Caco-2 (cell line): ENCODE measurements around the gene BTAF1. TPM values are rescaled to one million over a fixed set of nuclear protein-coding genes. Genes with fewer than 3 reads are reported as not detected.
A peak's percentile ranks its signal among the peaks of the same experiment; 100 is the strongest.

Experiments used
- BruUV-seq: library from RNA; stranded (reverse); fragments of 400-500 nt; replicated peaks from 2 replicates; lab custom pipeline; 2021; lab: Mats Ljungman, UMichigan
- CTCF ChIA-PET: fragments of 300-600 bp; sonication (Branson Sonifier 250); formaldehyde crosslinking; loops from one replicate; lab custom pipeline; 2022; ENCODE audit warnings: antibody characterized with exemption; lab: Charles Lee
- POLR2A ChIA-PET: fragments of 300-600 bp; sonication (Branson Sonifier 250); formaldehyde crosslinking; loops from one replicate; lab custom pipeline; 2022; ENCODE audit warnings: antibody characterized with exemption; lab: Charles Lee
- DNase-seq, 2 experiments: peaks; one replicate each; pipeline versions ENCODE4 v3.0.0 to v3.0.0-alpha.2; 2020 to 2022
- H3K27me3 ChIP-seq: replicated peaks from 2 replicates; pipeline ENCODE4 v1.6.0; 2011; ENCODE audit warnings: low read length; ENCODE audit not compliant: control insufficient read depth, insufficient read depth
- H3K36me3 ChIP-seq: 2 replicates; pipeline ENCODE4 v1.5.1; 2011; ENCODE audit warnings: low read length; ENCODE audit not compliant: control insufficient read depth, insufficient read depth
- H3K4me1 ChIP-seq: fragments of 250-450 bp; sonication (Bioruptor Pico); 2 replicates; pipeline ENCODE4 v1.5.1; 2020; ENCODE audit warnings: mild to moderate bottlenecking
- H3K4me3 ChIP-seq: 2 replicates; pipeline ENCODE4 v1.5.1; 2011; ENCODE audit warnings: low read depth, mild to moderate bottlenecking, control low read depth, low read length
- H3K9me3 ChIP-seq: fragments of 250-450 bp; sonication (Bioruptor Pico); 2 replicates; pipeline ENCODE4 v1.5.1; 2020; ENCODE audit warnings: mild to moderate bottlenecking, moderate library complexity
- H3K27ac Mint-ChIP-seq: one replicate; pipeline ENCODE4 v1.8.0; 2022; ENCODE audit warnings: mixed read lengths; ENCODE audit not compliant: unreplicated experiment
- H3K27me3 Mint-ChIP-seq: one replicate; pipeline ENCODE4 v1.8.0; 2022; ENCODE audit warnings: mixed read lengths; ENCODE audit not compliant: insufficient read depth, unreplicated experiment
- H3K36me3 Mint-ChIP-seq: one replicate; pipeline ENCODE4 v1.8.0; 2022; ENCODE audit warnings: mild to moderate bottlenecking, mixed read lengths; ENCODE audit not compliant: insufficient read depth, unreplicated experiment
- H3K4me1 Mint-ChIP-seq: one replicate; pipeline ENCODE4 v1.8.0; 2022; ENCODE audit warnings: low read depth, mixed read lengths; ENCODE audit not compliant: unreplicated experiment
- H3K4me3 Mint-ChIP-seq: one replicate; pipeline ENCODE4 v1.8.0; 2022; ENCODE audit warnings: mild to moderate bottlenecking, moderate library complexity, mixed read lengths; ENCODE audit not compliant: unreplicated experiment
- H3K9me3 Mint-ChIP-seq: one replicate; pipeline ENCODE4 v1.8.0; 2022; ENCODE audit warnings: mixed read lengths; ENCODE audit not compliant: unreplicated experiment
- intact Hi-C: fragments of 100-400 bp; cut with micrococcal nuclease; formaldehyde crosslinking; loops from one replicate; pipeline ENCODE4 v1.10.0; 2022; ENCODE audit not compliant: unreplicated experiment
- total RNA-seq: library from RNA; stranded (reverse); gene quantifications from 2 replicates; pipeline ENCODE4 v1.2.3, GENCODE V29; 2022
- TF ChIP-seq, protein P1 (sequence below), 2 experiments: fragments of 200-600 bp in 1 of 2; IDR thresholded peaks; 1 replicate in 1 of 2; 2 replicates in 1 of 2; pipeline versions ENCODE4 v1.5.1 to v1.8.0; 2011 to 2022; ENCODE audit warnings: antibody characterized with exemption in 1 of 2, control low read depth in 1 of 2, inconsistent platforms in 1 of 2, low read depth in 1 of 2, low read length in 1 of 2, mild to moderate bottlenecking in 1 of 2, moderate library complexity in 1 of 2; ENCODE audit not compliant: insufficient read depth in 1 of 2, severe bottlenecking in 1 of 2, unreplicated experiment in 1 of 2

The BTAF1 gene
- total RNA-seq, 1 experiment from 2014 or later = 49.7 TPM

DNA sequence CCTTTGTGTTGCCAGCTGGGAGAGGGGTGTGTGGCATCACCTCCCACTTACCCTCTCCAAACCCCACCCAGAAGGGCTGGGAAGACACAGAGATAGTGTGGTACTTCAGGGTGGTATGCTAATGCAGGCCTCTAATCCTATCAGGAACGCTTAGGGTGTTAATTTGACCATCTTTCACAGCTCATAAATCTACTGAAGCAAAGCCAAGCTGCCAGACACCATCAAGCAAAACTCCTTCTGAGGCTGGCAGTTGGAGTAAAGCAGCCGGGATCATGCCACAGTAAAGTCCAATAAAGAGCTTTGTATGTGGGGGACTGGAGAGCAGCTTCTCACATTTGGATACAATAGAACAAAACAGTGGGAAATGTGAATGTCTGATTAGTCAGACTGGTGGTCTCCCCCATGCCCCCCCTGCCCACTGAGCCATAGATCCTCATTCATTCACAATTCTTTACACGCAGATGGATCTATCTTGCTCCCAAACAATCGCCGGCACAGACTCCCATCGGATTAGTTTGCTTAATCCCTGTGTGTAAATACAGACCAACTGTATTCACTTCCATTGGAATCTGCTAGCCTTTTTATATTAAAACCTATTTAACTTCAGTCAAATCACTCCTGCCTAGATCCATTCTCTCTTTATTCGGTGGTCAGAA is 43.9 kb upstream of the BTAF1 start:
- ChIA-PET POLR2A (no interaction called here), CTCF (no interaction called here)
- Histone ChIP-seq H3K4me3 (no peak overlapping the region), H3K36me3 (no peaks in the 10 kb centered on the region), H3K9me3 (no peaks in the 10 kb centered on the region), H3K4me1 (no peaks in the 10 kb centered on the region), H3K27me3 (no peaks in the 10 kb centered on the region)
- Mint-ChIP-seq H3K9me3 (no peaks in the 10 kb centered on the region), H3K4me3 (peak overlapping the region; percentile 9), H3K4me1 (no peaks in the 10 kb centered on the region), H3K27ac (no peak overlapping the region), H3K36me3 (no peaks in the 10 kb centered on the region), H3K27me3 (no peaks in the 10 kb centered on the region)
- TF ChIP-seq, protein P1, sequence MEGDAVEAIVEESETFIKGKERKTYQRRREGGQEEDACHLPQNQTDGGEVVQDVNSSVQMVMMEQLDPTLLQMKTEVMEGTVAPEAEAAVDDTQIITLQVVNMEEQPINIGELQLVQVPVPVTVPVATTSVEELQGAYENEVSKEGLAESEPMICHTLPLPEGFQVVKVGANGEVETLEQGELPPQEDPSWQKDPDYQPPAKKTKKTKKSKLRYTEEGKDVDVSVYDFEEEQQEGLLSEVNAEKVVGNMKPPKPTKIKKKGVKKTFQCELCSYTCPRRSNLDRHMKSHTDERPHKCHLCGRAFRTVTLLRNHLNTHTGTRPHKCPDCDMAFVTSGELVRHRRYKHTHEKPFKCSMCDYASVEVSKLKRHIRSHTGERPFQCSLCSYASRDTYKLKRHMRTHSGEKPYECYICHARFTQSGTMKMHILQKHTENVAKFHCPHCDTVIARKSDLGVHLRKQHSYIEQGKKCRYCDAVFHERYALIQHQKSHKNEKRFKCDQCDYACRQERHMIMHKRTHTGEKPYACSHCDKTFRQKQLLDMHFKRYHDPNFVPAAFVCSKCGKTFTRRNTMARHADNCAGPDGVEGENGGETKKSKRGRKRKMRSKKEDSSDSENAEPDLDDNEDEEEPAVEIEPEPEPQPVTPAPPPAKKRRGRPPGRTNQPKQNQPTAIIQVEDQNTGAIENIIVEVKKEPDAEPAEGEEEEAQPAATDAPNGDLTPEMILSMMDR (IDR thresholded peaks at IDR 0.05; ENCODE audit: insufficient read depth in 1 of 2, low read depth in 1 of 2, low read length in 1 of 2, severe bottlenecking in 1 of 2, unreplicated experiment in 1 of 2) = no peak
- no peak for DNase-seq
- BruUV-seq = no TSS peak
- intact Hi-C loops = no loop called here

DNA sequence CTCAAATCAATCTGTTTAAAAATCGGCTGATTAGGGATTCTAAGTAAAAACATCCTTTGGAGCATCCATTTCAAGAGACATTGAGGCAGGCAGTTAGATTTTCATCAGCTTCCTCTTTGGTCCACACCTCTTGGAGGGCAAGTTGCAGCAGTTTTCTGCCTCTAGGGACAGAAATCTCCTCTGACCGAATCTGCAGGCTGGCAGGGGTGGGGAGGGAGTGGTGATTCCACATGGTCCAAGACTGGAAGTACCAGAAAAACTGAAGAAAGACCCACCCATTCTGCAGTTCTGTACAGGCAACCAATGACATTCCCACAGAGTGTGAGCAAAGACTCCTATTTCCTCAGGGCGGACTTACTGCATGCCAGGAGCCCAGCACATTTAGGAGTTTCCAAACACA is 43.3 kb upstream of the BTAF1 start:
- Mint-ChIP-seq H3K27me3 (no peaks in the 10 kb centered on the region), H3K9me3 (no peaks in the 10 kb centered on the region), H3K36me3 (no peaks in the 10 kb centered on the region), H3K4me3 (peak overlapping the region; percentile 9), H3K4me1 (peaks cover 4% of the 10 kb centered on the region), H3K27ac (no peak overlapping the region)
- intact Hi-C loops = no loop called here
- Histone ChIP-seq H3K9me3 (no peaks in the 10 kb centered on the region), H3K4me3 (no peak overlapping the region), H3K4me1 (no peaks in the 10 kb centered on the region), H3K36me3 (no peaks in the 10 kb centered on the region), H3K27me3 (no peaks in the 10 kb centered on the region)
- ChIA-PET CTCF (interaction anchor here (0.6 kb wide), 1 partner anchor 11 kb away, joined by 7 read pairs; no protein-coding TSS in a partner anchor), POLR2A (no interaction called here)
- DNase-seq = peak; percentile 59 to 71
- TF ChIP-seq, protein P1 (IDR thresholded peaks at IDR 0.05; ENCODE audit: insufficient read depth in 1 of 2, low read depth in 1 of 2, low read length in 1 of 2, severe bottlenecking in 1 of 2, unreplicated experiment in 1 of 2) = peak in 1 of 2 experiments; percentile 17
- BruUV-seq = no TSS peak

DNA sequence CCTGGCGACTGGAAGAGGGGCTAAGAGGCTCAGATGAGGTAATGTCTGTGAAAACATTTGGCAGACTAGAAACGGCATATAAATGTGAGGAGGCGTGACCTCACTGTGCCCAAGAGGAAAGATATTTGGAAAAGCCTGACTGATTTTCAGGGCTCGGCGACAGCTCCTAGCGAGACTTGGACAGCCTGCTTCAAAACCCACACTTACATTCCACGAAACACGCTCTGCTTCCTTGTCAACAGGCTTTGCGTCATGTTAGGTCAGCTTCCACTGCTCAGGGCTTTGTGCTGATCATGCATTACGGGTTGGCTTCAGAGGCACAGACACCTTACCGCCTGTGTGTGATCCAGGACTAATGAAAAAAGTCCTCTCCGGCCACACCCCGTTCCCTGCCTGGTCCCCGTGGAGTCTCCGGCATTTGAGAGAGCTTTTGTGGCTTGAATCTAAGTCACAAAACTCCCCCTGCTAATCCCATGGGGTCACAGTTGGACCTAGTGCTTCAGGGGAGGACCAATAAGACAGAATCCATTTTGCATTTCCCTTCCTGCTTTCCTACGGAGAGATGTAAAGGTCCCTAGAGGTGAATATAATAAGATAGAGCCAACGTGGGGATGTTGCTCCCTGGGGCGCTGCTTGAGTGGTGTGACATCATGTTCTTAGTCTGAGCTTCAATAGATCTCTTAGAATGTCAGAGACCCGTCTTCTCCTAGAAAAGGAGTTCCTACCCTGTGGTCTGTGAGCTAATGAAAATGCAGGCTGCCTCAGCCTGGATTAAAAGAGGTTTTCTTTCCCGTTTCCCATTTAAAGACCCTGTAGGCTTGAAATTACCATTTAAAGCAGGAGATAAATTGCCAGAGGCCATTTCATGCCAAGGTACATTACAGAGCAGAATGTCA is 39.8 kb upstream of the BTAF1 start:
- no peak for DNase-seq

More for the DNA sequence above, 39.8 kb upstream of the BTAF1 start:
- no peaks in the 10 kb centered on the region for H3K27me3 ChIP-seq
- Mint-ChIP-seq H3K27ac (no peak overlapping the region), H3K4me1 (peaks cover 13% of the 10 kb centered on the region), H3K36me3 (no peaks in the 10 kb centered on the region), H3K27me3 (no peaks in the 10 kb centered on the region), H3K4me3 (no peak overlapping the region), H3K9me3 (no peaks in the 10 kb centered on the region)
- no peaks in the 10 kb centered on the region for H3K36me3 ChIP-seq
- TF ChIP-seq, protein P1 (IDR thresholded peaks at IDR 0.05; ENCODE audit: insufficient read depth in 1 of 2, low read depth in 1 of 2, low read length in 1 of 2, severe bottlenecking in 1 of 2, unreplicated experiment in 1 of 2) = no peak
- H3K4me3 ChIP-seq = no peak overlapping the region
- no peaks in the 10 kb centered on the region for H3K9me3 ChIP-seq
- ChIA-PET CTCF (interaction anchor here (0.6 kb wide), 1 partner anchor 132 kb away, joined by 3 read pairs; no protein-coding TSS in a partner anchor), POLR2A (no interaction called here)
- intact Hi-C loops = no loop called here
- H3K4me1 ChIP-seq = peaks cover 6% of the 10 kb centered on the region; the same call in 1 of the 2 replicates
- no TSS peak for BruUV-seq
